Neural progenitor cell (in vitro differentiated cells): ENCODE results near the gene PCSK2. TPM values are rescaled to one million over a fixed set of nuclear protein-coding genes. Genes with fewer than 3 reads are reported as not detected.

Experiments used
- DNase-seq: peaks from one replicate; pipeline ENCODE4 v3.0.0-alpha.2; 2016; ENCODE audit warnings: low spot score
- H2AFZ ChIP-seq: fragments of 200-600 bp; sonication (generic); replicated peaks from 2 replicates; pipeline ENCODE4 v1.6.1; 2016; ENCODE audit warnings: antibody characterized with exemption
- H3F3A ChIP-seq: fragments of 200-600 bp; sonication (generic); 2 replicates; pipeline ENCODE4 v1.6.1; 2016; ENCODE audit warnings: antibody characterized with exemption, low read depth
- H3K27ac ChIP-seq: fragments of 200-600 bp; sonication (generic); 2 replicates; pipeline ENCODE4 v1.5.1; 2016; ENCODE audit warnings: mild to moderate bottlenecking
- H3K27me3 ChIP-seq: fragments of 200-600 bp; sonication (generic); 2 replicates; pipeline ENCODE4 v1.6.1; 2016; ENCODE audit warnings: mild to moderate bottlenecking, moderate library complexity
- H3K36me3 ChIP-seq: fragments of 200-600 bp; sonication (generic); 2 replicates; pipeline ENCODE4 v1.5.1; 2016
- H3K4me1 ChIP-seq: fragments of 200-600 bp; sonication (generic); 2 replicates; pipeline ENCODE4 v1.6.1; 2016; ENCODE audit warnings: mixed run types
- H3K4me2 ChIP-seq: fragments of 200-600 bp; sonication (generic); 2 replicates; pipeline ENCODE4 v1.6.1; 2016
- H3K4me3 ChIP-seq: fragments of 200-600 bp; sonication (generic); 2 replicates; pipeline ENCODE4 v1.5.1; 2016
- H3K79me2 ChIP-seq: fragments of 200-600 bp; sonication (generic); 2 replicates; pipeline ENCODE4 v1.6.1; 2016; ENCODE audit warnings: low read depth
- H3K9ac ChIP-seq: fragments of 200-600 bp; sonication (generic); 2 replicates; pipeline ENCODE4 v1.6.1; 2016
- H3K9me3 ChIP-seq: fragments of 200-600 bp; sonication (generic); 2 replicates; pipeline ENCODE4 v1.5.1; 2016; ENCODE audit warnings: low read depth
- H4K20me1 ChIP-seq: fragments of 200-600 bp; sonication (generic); 2 replicates; pipeline ENCODE4 v1.6.1; 2016; ENCODE audit warnings: low read depth
- H3K27ac Mint-ChIP-seq: 3 replicates; pipeline ENCODE4 v1.8.0; 2021; ENCODE audit warnings: mixed read lengths
- H3K27me3 Mint-ChIP-seq: 2 replicates; pipeline ENCODE4 v1.8.0; 2022; ENCODE audit warnings: low read depth, mild to moderate bottlenecking, inconsistent platforms, moderate library complexity, mixed read lengths; ENCODE audit not compliant: insufficient read depth
- H3K36me3 Mint-ChIP-seq: 3 replicates; pipeline ENCODE4 v1.8.0; 2021; ENCODE audit warnings: mixed read lengths
- H3K4me1 Mint-ChIP-seq: 3 replicates; pipeline ENCODE4 v1.8.0; 2021; ENCODE audit warnings: mixed read lengths
- H3K4me3 Mint-ChIP-seq: 3 replicates; pipeline ENCODE4 v1.8.0; 2021; ENCODE audit warnings: mild to moderate bottlenecking, moderate library complexity, mixed read lengths
- H3K9me3 Mint-ChIP-seq: 3 replicates; pipeline ENCODE4 v1.8.0; 2020; ENCODE audit warnings: mixed read lengths
- CTCF ChIP-seq: fragments of 200-600 bp; sonication (generic); IDR thresholded peaks from 2 replicates; pipeline ENCODE4 v1.5.1; 2017; ENCODE audit warnings: antibody characterized with exemption, mild to moderate bottlenecking
- EZH2 ChIP-seq: fragments of 200-600 bp; sonication (generic); IDR thresholded peaks from 2 replicates; pipeline ENCODE4 v1.6.1; 2017; ENCODE audit warnings: antibody characterized with exemption, mild to moderate bottlenecking, moderate library complexity
- EZH2phosphoT487 ChIP-seq: fragments of 200-600 bp; sonication (generic); IDR thresholded peaks from 2 replicates; pipeline ENCODE4 v1.6.1; 2017; ENCODE audit warnings: antibody characterized with exemption
- total RNA-seq: library from RNA; depleted of rRNA; stranded (reverse); fragments of >200 nt; gene quantifications from 2 replicates; pipeline ENCODE4 v1.2.3, GENCODE V29; 2015; ENCODE audit warnings: low replicate concordance

PCSK2 gene
- total RNA-seq, 1 donor from 2014 or later: 0.07 TPM

DNA sequence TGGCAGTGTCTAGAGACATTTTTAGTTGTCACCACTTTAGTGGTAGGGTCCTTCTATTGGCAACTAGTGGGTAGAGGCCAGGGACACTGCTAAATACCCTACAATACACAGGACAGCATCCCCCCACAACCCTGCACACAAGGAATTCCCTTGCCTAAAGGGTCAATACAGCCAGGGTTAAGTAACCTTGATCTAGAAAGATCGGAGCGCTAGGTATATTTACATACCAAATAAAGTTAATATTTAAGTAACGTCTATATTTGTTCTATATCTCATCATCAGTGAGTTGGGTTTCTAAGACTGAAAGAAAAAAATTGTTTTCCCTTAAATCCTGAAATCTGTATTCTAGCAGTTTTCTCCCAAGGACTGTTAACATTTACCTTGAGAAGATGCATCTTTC is 288.2 kb downstream of the PCSK2 start:
- H3K36me3 Mint-ChIP-seq: no peaks in the 10 kb centered on the region
- Histone ChIP-seq H3K27ac (no peak overlapping the region), H3K4me3 (no peak overlapping the region), H3K9me3 (no peaks in the 10 kb centered on the region), H2AFZ (no peak overlapping the region), H3K4me1 (no peaks in the 10 kb centered on the region), H3F3A (no peaks in the 10 kb centered on the region), H3K4me2 (no peak overlapping the region), H3K79me2 (no peaks in the 10 kb centered on the region), H3K36me3 (no peaks in the 10 kb centered on the region), H4K20me1 (no peaks in the 10 kb centered on the region), H3K9ac (no peak overlapping the region), H3K27me3 (peaks cover 49% of the 10 kb centered on the region)
- TF ChIP-seq EZH2: no peak
- no peak for TF ChIP-seq CTCF
- no peak for TF ChIP-seq EZH2phosphoT487
- peaks cover 2% of the 10 kb centered on the region for H3K9me3 Mint-ChIP-seq
- no peak for DNase-seq
- H3K27me3 Mint-ChIP-seq: peaks cover 13% of the 10 kb centered on the region
- H3K4me3 Mint-ChIP-seq: no peak overlapping the region
- no peaks in the 10 kb centered on the region for H3K4me1 Mint-ChIP-seq
- no peak overlapping the region for H3K27ac Mint-ChIP-seq

GRCh38 chr20:17518339-17519052 is 291.7 kb downstream of the PCSK2 start:
- Mint-ChIP-seq H3K27me3 (peaks cover 27% of the 10 kb centered on the region), H3K36me3 (no peaks in the 10 kb centered on the region), H3K4me3 (no peak overlapping the region), H3K9me3 (peaks cover 2% of the 10 kb centered on the region), H3K27ac (no peak overlapping the region), H3K4me1 (no peaks in the 10 kb centered on the region)
- peak; percentile 39 for DNase-seq
- Histone ChIP-seq H3K9me3 (no peaks in the 10 kb centered on the region), H3K36me3 (no peaks in the 10 kb centered on the region), H3K4me2 (no peak overlapping the region), H3K79me2 (no peaks in the 10 kb centered on the region), H3F3A (no peaks in the 10 kb centered on the region), H3K27ac (no peak overlapping the region), H4K20me1 (no peaks in the 10 kb centered on the region), H3K4me3 (no peak overlapping the region), H3K27me3 (peaks cover 76% of the 10 kb centered on the region), H3K4me1 (no peaks in the 10 kb centered on the region), H2AFZ (no peak overlapping the region), H3K9ac (no peak overlapping the region)
- no peak for TF ChIP-seq CTCF

DNA sequence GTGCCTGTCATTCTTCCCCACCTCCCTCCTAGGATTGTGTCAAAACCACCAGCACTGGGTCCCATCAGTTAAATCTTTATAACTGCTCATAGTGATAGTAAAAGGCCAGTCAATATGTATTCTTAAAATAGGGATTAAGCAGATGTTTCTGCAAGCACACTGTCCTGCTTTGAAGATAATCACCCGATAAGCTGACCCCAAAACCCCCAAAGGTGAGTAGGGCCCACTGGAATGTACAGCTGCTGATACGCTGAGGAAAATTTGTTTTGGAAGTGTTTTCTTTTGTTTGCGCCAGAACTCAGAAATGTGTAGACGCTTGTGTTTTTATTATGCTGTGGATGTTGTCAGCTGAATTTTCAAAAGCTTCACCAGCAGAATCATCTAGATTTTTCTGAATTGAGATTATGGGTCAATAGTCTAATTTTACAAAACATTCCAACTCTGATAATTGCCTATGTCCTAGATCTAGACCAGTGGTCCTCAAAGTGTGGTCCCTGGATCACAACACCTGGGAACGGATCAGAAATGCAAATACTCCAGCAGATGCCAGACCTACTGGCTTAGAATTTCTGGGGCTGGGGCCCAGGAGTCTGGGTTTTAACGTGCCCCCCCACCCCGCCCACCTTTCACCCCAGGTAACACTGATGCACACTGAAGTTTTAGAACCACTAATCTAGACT is 292.9 kb downstream of the PCSK2 start:
- Histone ChIP-seq H3K27me3 (peaks cover 80% of the 10 kb centered on the region), H3K4me2 (no peak overlapping the region), H3F3A (no peaks in the 10 kb centered on the region), H3K9ac (no peak overlapping the region), H2AFZ (no peak overlapping the region), H3K9me3 (no peaks in the 10 kb centered on the region), H3K4me3 (no peak overlapping the region), H4K20me1 (no peaks in the 10 kb centered on the region), H3K79me2 (no peaks in the 10 kb centered on the region), H3K27ac (no peak overlapping the region), H3K4me1 (no peaks in the 10 kb centered on the region), H3K36me3 (no peaks in the 10 kb centered on the region)
- Mint-ChIP-seq H3K4me3 (no peak overlapping the region), H3K4me1 (no peaks in the 10 kb centered on the region), H3K36me3 (no peaks in the 10 kb centered on the region), H3K27me3 (peaks cover 36% of the 10 kb centered on the region), H3K27ac (no peak overlapping the region), H3K9me3 (peaks cover 2% of the 10 kb centered on the region)
- TF ChIP-seq EZH2phosphoT487 (no peak), CTCF (no peak), EZH2 (no peak)
- DNase-seq: no peak
